K562 (cell line): ENCODE results near the gene CTF1. TPM values are rescaled to one million over a fixed set of nuclear protein-coding genes. Genes with fewer than 3 reads are reported as not detected.

Experiments used
- BRD4 ChIP-seq: fragments of 200-600 bp; sonication (generic); IDR thresholded peaks from 2 replicates; pipeline ENCODE4 v1.6.1; 2017; ENCODE audit warnings: inconsistent platforms
- CBX3 ChIP-seq, 2 experiments: IDR thresholded peaks; 1 replicate in 1 of 2; 2 replicates in 1 of 2; pipeline ENCODE4 v1.6.1; 2012; ENCODE audit warnings: inconsistent platforms in 2 of 2, low read length in 2 of 2, borderline replicate concordance in 1 of 2, control low read depth in 1 of 2
- FOS ChIP-seq: IDR thresholded peaks from 3 replicates; pipeline ENCODE4 v1.6.1; 2011; ENCODE audit not compliant: insufficient read length; ENCODE audit errors: extremely low read depth
- ILF3 ChIP-seq: fragments of 450-650 bp; IDR thresholded peaks from 2 replicates; pipeline ENCODE4 v1.6.1; 2018; ENCODE audit warnings: antibody characterized with exemption, mild to moderate bottlenecking, moderate library complexity, borderline replicate concordance
- KDM2B ChIP-seq: fragments of 250-450 bp; sonication (Bioruptor Pico); IDR thresholded peaks from 2 replicates; pipeline ENCODE4 v1.8.0; 2021; ENCODE audit warnings: mild to moderate bottlenecking, moderate library complexity
- MAFF ChIP-seq: IDR thresholded peaks from 2 replicates; pipeline ENCODE4 v1.6.1; 2012; ENCODE audit warnings: low read length, improper control_type of control experiment
- RHOXF2B ChIP-seq: fragments of 250-450 bp; sonication (Bioruptor Pico); conservative IDR thresholded peaks from 2 replicates; pipeline ENCODE4 v1.5.1; 2021
- SMAD1 ChIP-seq: fragments of 150-350 bp; IDR thresholded peaks from 2 replicates; pipeline ENCODE4 v1.6.1; 2014; ENCODE audit warnings: low read length, low read depth; ENCODE audit not compliant: partially characterized antibody
- TCF7L2 ChIP-seq: fragments of 150-350 bp; IDR thresholded peaks from 2 replicates; pipeline ENCODE4 v1.6.1; 2016; ENCODE audit warnings: low read depth, mild to moderate bottlenecking, low read length, moderate library complexity
- TCFL5 ChIP-seq: fragments of 250-450 bp; sonication (Bioruptor Pico); conservative IDR thresholded peaks from 2 replicates; pipeline ENCODE4 v1.6.1; 2021; ENCODE audit warnings: mild to moderate bottlenecking, moderate library complexity, matching md5 sums
- ZNF146 ChIP-seq: IDR thresholded peaks from one replicate; pipeline ENCODE4 v1.6.1; 2018; ENCODE audit warnings: missing compliant biosample characterization; ENCODE audit not compliant: unreplicated experiment
- ZNF445 ChIP-seq: fragments of 250-450 bp; sonication (Bioruptor Pico); IDR thresholded peaks from 2 replicates; pipeline ENCODE4 v1.4.0; 2020; ENCODE audit warnings: low read depth, mild to moderate bottlenecking, moderate library complexity
- polyA plus RNA-seq, 8 experiments: library from polyadenylated mRNA; depleted of rRNA in 4 of 8; stranded (reverse) in 5 of 8; unstranded in 3 of 8; fragments of >200 nt; fragmentation: Nextera tagmentation in 2 of 8; fragmentation: Illumina TruSeq in 1 of 8; extraction: Ambion mirVana in 2 of 8; extraction: Trizol in 1 of 8; gene quantifications; 2 replicates each; pipeline versions ENCODE4 v1.2.1 to v1.2.3, GENCODE V29; 2011 to 2014; ENCODE audit warnings: inconsistent platforms in 1 of 8, missing spikeins in 1 of 8
- total RNA-seq, 7 experiments: library from RNA; depleted of rRNA in 6 of 7; stranded (reverse); fragments of >200 nt in 6 of 7; fragmentation: Illumina TruSeq in 2 of 7; extraction: Trizol in 2 of 7; gene quantifications; 2 replicates each; pipeline versions ENCODE4 v1.2.1 to v1.2.3, GENCODE V29; 2011 to 2021; ENCODE audit warnings: low replicate concordance in 1 of 7
- TF ChIP-seq, protein P1 (sequence below): fragments of 250-450 bp; sonication (Bioruptor Pico); IDR thresholded peaks from 2 replicates; pipeline ENCODE4 v1.4.0; 2020; ENCODE audit warnings: borderline replicate concordance
- TF ChIP-seq, protein P2 (sequence below): fragments of 250-450 bp; sonication (Bioruptor Pico); IDR thresholded peaks from 2 replicates; pipeline ENCODE4 v1.5.0; 2020; ENCODE audit warnings: mild to moderate bottlenecking, borderline replicate concordance
- TF ChIP-seq, protein P3 (sequence below): sonication (generic); formaldehyde crosslinking; IDR thresholded peaks from 2 replicates; pipeline ENCODE4 v1.8.0; 2023; ENCODE audit warnings: missing genetic modification reagents, mild to moderate bottlenecking, borderline replicate concordance
- TF ChIP-seq, protein P4 (sequence below): fragments of 250-450 bp; sonication (Bioruptor Pico); IDR thresholded peaks from 2 replicates; pipeline ENCODE4 v1.5.0; 2022; ENCODE audit warnings: mild to moderate bottlenecking

CTF1 gene
- total and polyA plus RNA-seq, 9 of the 15 experiments (the other 6 are each of a cell fraction or from before 2014, with no cell fraction given) = 0.24 to 2.5 (median 0.44) TPM

DNA sequence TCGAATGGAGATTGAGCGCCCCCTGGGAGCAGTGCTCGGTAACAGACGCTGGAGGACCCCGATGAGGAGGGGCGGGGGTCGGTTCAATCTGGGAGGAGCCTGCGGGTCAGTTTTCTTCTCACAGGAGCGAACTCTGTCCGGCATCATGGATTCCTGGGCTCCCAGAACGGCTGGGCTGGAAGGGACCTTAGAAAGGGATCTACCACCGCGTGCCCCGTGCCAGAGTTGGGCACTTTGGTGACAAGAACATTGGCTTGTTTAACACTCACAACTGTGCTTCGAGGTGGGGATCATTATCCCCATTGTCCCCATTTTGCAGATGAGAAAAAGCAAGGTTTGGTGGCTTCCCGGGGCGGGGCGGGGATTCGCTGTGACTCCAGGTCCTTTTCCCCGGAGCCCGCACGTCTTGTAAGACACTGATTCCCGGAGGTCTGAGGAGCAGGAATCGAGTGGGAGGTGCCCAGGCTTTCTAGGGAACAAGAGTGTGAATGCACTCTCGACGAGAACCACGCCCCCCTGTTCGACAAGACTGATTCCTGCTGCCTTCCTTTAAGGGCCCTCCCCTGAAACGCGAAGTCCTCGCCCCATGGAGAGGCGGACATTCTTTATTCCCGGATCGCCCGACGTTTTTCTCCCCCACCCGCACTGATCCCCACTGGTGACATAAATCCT is 25.5 kb downstream of the CTF1 start (continued):
- TF ChIP-seq, protein P1, sequence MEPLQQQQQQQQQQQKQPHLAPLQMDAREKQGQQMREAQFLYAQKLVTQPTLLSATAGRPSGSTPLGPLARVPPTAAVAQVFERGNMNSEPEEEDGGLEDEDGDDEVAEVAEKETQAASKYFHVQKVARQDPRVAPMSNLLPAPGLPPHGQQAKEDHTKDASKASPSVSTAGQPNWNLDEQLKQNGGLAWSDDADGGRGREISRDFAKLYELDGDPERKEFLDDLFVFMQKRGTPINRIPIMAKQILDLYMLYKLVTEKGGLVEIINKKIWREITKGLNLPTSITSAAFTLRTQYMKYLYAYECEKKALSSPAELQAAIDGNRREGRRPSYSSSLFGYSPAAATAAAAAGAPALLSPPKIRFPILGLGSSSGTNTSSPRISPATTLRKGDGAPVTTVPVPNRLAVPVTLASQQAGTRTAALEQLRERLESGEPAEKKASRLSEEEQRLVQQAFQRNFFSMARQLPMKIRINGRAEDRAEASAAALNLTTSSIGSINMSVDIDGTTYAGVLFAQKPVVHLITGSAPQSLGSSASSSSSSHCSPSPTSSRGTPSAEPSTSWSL (CRISPR knock-in tag) = no peak
- no peak for TF ChIP-seq MAFF
- no peak for TF ChIP-seq RHOXF2B
- TF ChIP-seq, protein P2, sequence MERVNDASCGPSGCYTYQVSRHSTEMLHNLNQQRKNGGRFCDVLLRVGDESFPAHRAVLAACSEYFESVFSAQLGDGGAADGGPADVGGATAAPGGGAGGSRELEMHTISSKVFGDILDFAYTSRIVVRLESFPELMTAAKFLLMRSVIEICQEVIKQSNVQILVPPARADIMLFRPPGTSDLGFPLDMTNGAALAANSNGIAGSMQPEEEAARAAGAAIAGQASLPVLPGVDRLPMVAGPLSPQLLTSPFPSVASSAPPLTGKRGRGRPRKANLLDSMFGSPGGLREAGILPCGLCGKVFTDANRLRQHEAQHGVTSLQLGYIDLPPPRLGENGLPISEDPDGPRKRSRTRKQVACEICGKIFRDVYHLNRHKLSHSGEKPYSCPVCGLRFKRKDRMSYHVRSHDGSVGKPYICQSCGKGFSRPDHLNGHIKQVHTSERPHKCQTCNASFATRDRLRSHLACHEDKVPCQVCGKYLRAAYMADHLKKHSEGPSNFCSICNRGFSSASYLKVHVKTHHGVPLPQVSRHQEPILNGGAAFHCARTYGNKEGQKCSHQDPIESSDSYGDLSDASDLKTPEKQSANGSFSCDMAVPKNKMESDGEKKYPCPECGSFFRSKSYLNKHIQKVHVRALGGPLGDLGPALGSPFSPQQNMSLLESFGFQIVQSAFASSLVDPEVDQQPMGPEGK (CRISPR knock-in tag) = no peak
- TF ChIP-seq KDM2B = no peak
- no peak for TF ChIP-seq FOS
- no peak for TF ChIP-seq ILF3
- TF ChIP-seq ZNF146 = no peak
- TF ChIP-seq, protein P3, sequence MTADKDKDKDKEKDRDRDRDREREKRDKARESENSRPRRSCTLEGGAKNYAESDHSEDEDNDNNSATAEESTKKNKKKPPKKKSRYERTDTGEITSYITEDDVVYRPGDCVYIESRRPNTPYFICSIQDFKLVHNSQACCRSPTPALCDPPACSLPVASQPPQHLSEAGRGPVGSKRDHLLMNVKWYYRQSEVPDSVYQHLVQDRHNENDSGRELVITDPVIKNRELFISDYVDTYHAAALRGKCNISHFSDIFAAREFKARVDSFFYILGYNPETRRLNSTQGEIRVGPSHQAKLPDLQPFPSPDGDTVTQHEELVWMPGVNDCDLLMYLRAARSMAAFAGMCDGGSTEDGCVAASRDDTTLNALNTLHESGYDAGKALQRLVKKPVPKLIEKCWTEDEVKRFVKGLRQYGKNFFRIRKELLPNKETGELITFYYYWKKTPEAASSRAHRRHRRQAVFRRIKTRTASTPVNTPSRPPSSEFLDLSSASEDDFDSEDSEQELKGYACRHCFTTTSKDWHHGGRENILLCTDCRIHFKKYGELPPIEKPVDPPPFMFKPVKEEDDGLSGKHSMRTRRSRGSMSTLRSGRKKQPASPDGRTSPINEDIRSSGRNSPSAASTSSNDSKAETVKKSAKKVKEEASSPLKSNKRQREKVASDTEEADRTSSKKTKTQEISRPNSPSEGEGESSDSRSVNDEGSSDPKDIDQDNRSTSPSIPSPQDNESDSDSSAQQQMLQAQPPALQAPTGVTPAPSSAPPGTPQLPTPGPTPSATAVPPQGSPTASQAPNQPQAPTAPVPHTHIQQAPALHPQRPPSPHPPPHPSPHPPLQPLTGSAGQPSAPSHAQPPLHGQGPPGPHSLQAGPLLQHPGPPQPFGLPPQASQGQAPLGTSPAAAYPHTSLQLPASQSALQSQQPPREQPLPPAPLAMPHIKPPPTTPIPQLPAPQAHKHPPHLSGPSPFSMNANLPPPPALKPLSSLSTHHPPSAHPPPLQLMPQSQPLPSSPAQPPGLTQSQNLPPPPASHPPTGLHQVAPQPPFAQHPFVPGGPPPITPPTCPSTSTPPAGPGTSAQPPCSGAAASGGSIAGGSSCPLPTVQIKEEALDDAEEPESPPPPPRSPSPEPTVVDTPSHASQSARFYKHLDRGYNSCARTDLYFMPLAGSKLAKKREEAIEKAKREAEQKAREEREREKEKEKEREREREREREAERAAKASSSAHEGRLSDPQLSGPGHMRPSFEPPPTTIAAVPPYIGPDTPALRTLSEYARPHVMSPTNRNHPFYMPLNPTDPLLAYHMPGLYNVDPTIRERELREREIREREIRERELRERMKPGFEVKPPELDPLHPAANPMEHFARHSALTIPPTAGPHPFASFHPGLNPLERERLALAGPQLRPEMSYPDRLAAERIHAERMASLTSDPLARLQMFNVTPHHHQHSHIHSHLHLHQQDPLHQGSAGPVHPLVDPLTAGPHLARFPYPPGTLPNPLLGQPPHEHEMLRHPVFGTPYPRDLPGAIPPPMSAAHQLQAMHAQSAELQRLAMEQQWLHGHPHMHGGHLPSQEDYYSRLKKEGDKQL (CRISPR knock-in tag) = no peak
- peak; percentile 29; the same call in 1 of the 2 replicates for TF ChIP-seq ZNF445 (CRISPR knock-in tag)
- TF ChIP-seq SMAD1 = no peak
- TF ChIP-seq CBX3 (IDR thresholded peaks at IDR 0.05; ENCODE audit: borderline replicate concordance in 1 of 2, low read length in 2 of 2) = no peak
- no peak for TF ChIP-seq TCFL5 (CRISPR knock-in tag)
- TF ChIP-seq, protein P4, sequence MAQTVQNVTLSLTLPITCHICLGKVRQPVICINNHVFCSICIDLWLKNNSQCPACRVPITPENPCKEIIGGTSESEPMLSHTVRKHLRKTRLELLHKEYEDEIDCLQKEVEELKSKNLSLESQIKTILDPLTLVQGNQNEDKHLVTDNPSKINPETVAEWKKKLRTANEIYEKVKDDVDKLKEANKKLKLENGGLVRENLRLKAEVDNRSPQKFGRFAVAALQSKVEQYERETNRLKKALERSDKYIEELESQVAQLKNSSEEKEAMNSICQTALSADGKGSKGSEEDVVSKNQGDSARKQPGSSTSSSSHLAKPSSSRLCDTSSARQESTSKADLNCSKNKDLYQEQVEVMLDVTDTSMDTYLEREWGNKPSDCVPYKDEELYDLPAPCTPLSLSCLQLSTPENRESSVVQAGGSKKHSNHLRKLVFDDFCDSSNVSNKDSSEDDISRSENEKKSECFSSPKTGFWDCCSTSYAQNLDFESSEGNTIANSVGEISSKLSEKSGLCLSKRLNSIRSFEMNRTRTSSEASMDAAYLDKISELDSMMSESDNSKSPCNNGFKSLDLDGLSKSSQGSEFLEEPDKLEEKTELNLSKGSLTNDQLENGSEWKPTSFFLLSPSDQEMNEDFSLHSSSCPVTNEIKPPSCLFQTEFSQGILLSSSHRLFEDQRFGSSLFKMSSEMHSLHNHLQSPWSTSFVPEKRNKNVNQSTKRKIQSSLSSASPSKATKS = no peak
- no peak for TF ChIP-seq BRD4
- TF ChIP-seq TCF7L2 = no peak
